Common myeloid progenitor, CD34-positive (primary cell): Measurements from ENCODE around the gene EIF4E3.
A peak's percentile ranks its signal among the peaks of the same experiment; 100 is the strongest.

Source experiments
- CTCF ChIA-PET: fragments of 350-600 bp; sonication (Branson Sonifier 250); formaldehyde crosslinking; loops from one replicate; lab custom pipeline; 2021; ENCODE audit warnings: antibody characterized with exemption; lab: Charles Lee
- POLR2A ChIA-PET: fragments of 350-600 bp; sonication (Branson Sonifier 250); formaldehyde crosslinking; loops from one replicate; lab custom pipeline; 2021; ENCODE audit warnings: antibody characterized with exemption; lab: Charles Lee
- DNase-seq, 3 donors: peaks; one replicate each; pipeline versions ENCODE4 v3.0.0 to v3.0.0-alpha.2; 2013
- H3K27ac ChIP-seq, 2 experiments: 1 replicate in 1 of 2; 2 replicates in 1 of 2; pipeline ENCODE4 v1.7.0; 2013; ENCODE audit warnings: inconsistent platforms in 2 of 2, low read length in 2 of 2, mild to moderate bottlenecking in 2 of 2, low read depth in 1 of 2, moderate library complexity in 1 of 2; ENCODE audit not compliant: severe bottlenecking in 2 of 2, insufficient read depth in 1 of 2, poor library complexity in 1 of 2
- H3K27me3 ChIP-seq, 5 experiments: replicated peaks in 2 of 5; 1 replicate in 3 of 5; 2 replicates in 2 of 5; pipeline versions ENCODE4 v1.6.1 to v1.7.0; 2013; ENCODE audit warnings: low read length in 4 of 5, mild to moderate bottlenecking in 2 of 5, moderate library complexity in 2 of 5, inconsistent platforms in 1 of 5; ENCODE audit not compliant: insufficient read depth in 5 of 5, control insufficient read depth in 4 of 5
- H3K36me3 ChIP-seq, 4 experiments: 1 replicate in 2 of 4; 2 replicates in 2 of 4; pipeline versions ENCODE4 v1.6.1 to v1.7.0; 2013; ENCODE audit warnings: low read length in 3 of 4, control low read depth in 1 of 4, mild to moderate bottlenecking in 1 of 4; ENCODE audit not compliant: control insufficient read depth in 4 of 4, insufficient read depth in 4 of 4
- H3K4me1 ChIP-seq, 4 experiments: 1 replicate in 3 of 4; 2 replicates in 1 of 4; pipeline versions ENCODE4 v1.6.1 to v1.7.1; 2013; ENCODE audit warnings: low read length in 3 of 4, mild to moderate bottlenecking in 3 of 4, control low read depth in 1 of 4, inconsistent platforms in 1 of 4, moderate library complexity in 1 of 4; ENCODE audit not compliant: control insufficient read depth in 4 of 4, insufficient read depth in 4 of 4; ENCODE audit errors: control extremely low read depth in 1 of 4
- H3K4me3 ChIP-seq, 7 experiments: 1 replicate in 4 of 7; 2 replicates in 3 of 7; pipeline versions ENCODE4 v1.5.1 to v1.7.0; 2013; ENCODE audit warnings: mild to moderate bottlenecking in 7 of 7, low read length in 6 of 7, moderate library complexity in 6 of 7, inconsistent platforms in 2 of 7, low read depth in 2 of 7, control low read depth in 1 of 7; ENCODE audit not compliant: insufficient read depth in 4 of 7, control insufficient read depth in 1 of 7; ENCODE audit errors: extremely low read depth in 1 of 7
- H3K9me3 ChIP-seq, 5 experiments: 1 replicate in 4 of 5; 2 replicates in 1 of 5; pipeline versions ENCODE4 v1.6.1 to v1.7.1; 2013; ENCODE audit warnings: low read length in 4 of 5, mild to moderate bottlenecking in 2 of 5, inconsistent platforms in 1 of 5, low read depth in 1 of 5, moderate library complexity in 1 of 5; ENCODE audit not compliant: control insufficient read depth in 4 of 5, insufficient read depth in 2 of 5; ENCODE audit errors: control extremely low read depth in 1 of 5
- WGBS: methylation state at CpG from one replicate; pipeline ENCODE4 v1.1.5; 2013; ENCODE audit not compliant: insufficient coverage; 5-methylcytosine and 5-hydroxymethylcytosine counted together

EIF4E3 gene

DNA sequence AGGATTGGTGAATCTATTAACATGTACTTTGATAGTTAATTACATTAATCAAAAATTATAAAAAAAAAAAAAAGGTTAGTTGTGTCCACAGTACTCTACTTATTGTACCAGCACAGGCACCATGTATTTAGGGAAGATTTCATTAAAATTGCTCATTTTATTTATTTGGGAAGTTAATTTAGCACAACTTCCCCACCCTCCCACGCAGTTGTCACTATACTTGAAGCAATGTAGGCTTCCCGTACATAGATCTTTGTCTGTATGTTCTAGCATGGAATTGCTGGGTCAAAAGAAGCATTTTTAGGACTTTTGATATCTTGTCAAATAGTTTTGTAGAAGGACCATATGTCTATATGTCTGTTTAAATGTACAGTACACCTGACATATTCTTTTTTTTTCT, 32.9 kb upstream of the EIF4E3 start:
- DNase-seq: no peak
- Histone ChIP-seq H3K4me1 (peaks cover 0 to 24% (median 15%) of the 10 kb centered on the region in 4 experiments), H3K9me3 (no peaks in the 10 kb centered on the region), H3K27me3 (peaks cover 0 to 10% (median 4%) of the 10 kb centered on the region in 5 experiments), H3K36me3 (no peaks in the 10 kb centered on the region), H3K4me3 (no peak overlapping the region), H3K27ac (no peak overlapping the region)
- WGBS: 80% methylated on average over 1 of the region's 2 CpGs
- POLR2A ChIA-PET: interaction anchor here (0.6 kb wide), 1 partner anchor 12 kb away, joined by 3 read pairs; no protein-coding TSS in a partner anchor
- CTCF ChIA-PET: no interaction called here

DNA sequence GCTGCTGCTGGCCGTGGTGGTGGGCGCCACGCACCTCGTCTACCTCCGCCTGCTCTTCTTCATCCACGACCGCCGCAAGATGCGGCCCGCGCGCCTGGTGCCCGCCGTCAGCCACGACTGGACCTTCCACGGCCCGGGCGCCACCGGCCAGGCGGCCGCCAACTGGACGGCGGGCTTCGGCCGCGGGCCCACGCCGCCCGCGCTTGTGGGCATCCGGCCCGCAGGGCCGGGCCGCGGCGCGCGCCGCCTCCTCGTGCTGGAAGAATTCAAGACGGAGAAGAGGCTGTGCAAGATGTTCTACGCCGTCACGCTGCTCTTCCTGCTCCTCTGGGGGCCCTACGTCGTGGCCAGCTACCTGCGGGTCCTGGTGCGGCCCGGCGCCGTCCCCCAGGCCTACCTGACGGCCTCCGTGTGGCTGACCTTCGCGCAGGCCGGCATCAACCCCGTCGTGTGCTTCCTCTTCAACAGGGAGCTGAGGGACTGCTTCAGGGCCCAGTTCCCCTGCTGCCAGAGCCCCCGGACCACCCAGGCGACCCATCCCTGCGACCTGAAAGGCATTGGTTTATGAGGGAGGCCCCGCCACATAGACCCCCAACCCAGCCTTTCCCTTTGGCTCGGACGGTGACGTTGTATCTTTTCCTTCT, 29.5 kb upstream of the EIF4E3 start:
- ChIA-PET POLR2A (interaction anchor here (1.1 to 1.7 kb wide), 3 partner anchors 9 to 31 kb away, joined by 3 to 4 read pairs (median 4); no protein-coding TSS in a partner anchor), CTCF (interaction anchor here (0.7 to 1.4 kb wide), 7 partner anchors 10 to 105 kb away, joined by 3 to 6 read pairs (median 3); no protein-coding TSS in a partner anchor)
- Histone ChIP-seq H3K4me3 (peak overlapping the region; percentile 55 to 86 (median 73)), H3K4me1 (peaks cover 0 to 36% (median 18%) of the 10 kb centered on the region in 4 experiments), H3K9me3 (no peaks in the 10 kb centered on the region), H3K27me3 (peaks cover 0 to 27% (median 9%) of the 10 kb centered on the region in 5 experiments), H3K27ac (peak overlapping the region in 1 of 2 experiments; percentile 28), H3K36me3 (no peaks in the 10 kb centered on the region)
- WGBS: 13% methylated on average over 62 of the region's 65 CpGs
- DNase-seq: peak in 2 of 3 donors; percentile 34 to 39

DNA sequence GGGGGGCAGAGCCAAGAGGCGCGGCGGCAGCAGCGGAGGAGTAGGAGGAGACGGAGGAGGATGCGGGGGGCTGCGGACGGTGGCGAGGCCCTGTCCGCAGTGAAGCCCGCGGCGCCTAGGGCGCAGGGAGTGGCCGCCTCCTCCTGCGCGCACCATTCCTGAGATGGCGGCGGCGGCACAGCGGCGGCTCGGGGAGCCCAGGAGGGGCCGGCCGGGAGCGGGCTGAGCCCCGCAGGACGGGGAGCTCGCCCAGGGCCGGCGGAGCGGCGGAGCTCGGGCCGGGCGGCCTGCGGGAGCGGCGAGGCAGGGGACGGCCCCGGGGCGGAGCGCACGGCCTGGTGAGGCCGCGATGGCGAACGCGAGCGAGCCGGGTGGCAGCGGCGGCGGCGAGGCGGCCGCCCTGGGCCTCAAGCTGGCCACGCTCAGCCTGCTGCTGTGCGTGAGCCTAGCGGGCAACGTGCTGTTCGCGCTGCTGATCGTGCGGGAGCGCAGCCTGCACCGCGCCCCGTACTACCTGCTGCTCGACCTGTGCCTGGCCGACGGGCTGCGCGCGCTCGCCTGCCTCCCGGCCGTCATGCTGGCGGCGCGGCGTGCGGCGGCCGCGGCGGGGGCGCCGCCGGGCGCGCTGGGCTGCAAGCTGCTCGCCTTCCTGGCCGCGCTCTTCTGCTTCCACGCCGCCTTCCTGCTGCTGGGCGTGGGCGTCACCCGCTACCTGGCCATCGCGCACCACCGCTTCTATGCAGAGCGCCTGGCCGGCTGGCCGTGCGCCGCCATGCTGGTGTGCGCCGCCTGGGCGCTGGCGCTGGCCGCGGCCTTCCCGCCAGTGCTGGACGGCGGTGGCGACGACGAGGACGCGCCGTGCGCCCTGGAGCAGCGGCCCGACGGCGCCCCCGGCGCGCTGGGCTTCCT, 28.8 kb upstream of the EIF4E3 start, which contains the start of gene GPR27:
TSS of gene GPR27 (plus strand) at position 155 of the 909 bp plus-strand sequence. CDS start at position 350, 195 bp downstream.
- peak within 1 kb of the TSS; percentile 55 to 86 (median 73) for H3K4me3 ChIP-seq
- no peak within 1 kb of the TSS for H3K27ac ChIP-seq
- H3K9me3 ChIP-seq: no peaks in the 10 kb centered on the region
- ChIA-PET CTCF (interaction anchor here (0.9 to 1.8 kb wide), 5 partner anchors 10 to 105 kb away, joined by 3 to 9 read pairs (median 6); no protein-coding TSS in a partner anchor), POLR2A (interaction anchor here (1.1 to 1.7 kb wide), 2 partner anchors 26 to 32 kb away, joined by 3 to 4 read pairs; no protein-coding TSS in a partner anchor)
- H3K27me3 ChIP-seq: peaks cover 0 to 25% (median 9%) of the 10 kb centered on the region in 5 experiments
- H3K4me1 ChIP-seq: peaks cover 0 to 33% (median 16%) of the 10 kb centered on the region in 4 experiments
- WGBS: under 1% methylated on average over 119 of the region's 131 CpGs
- peak; percentile 51 to 78 (median 72) for DNase-seq
- no peaks in the 10 kb centered on the region for H3K36me3 ChIP-seq

- peak overlapping the region; percentile 42 to 86 (median 64) for H3K4me3 ChIP-seq
- peaks cover 0 to 27% (median 9%) of the 10 kb centered on the region in 5 experiments for H3K27me3 ChIP-seq
- POLR2A ChIA-PET: interaction anchor here (0.6 to 0.7 kb wide), 3 partner anchors 9 to 444 kb away, joined by 3 to 8 read pairs (median 3); no protein-coding TSS in a partner anchor
Observed at GRCh38 chr3:71752831-71753700, 27.9 kb upstream of the EIF4E3 start.

DNA sequence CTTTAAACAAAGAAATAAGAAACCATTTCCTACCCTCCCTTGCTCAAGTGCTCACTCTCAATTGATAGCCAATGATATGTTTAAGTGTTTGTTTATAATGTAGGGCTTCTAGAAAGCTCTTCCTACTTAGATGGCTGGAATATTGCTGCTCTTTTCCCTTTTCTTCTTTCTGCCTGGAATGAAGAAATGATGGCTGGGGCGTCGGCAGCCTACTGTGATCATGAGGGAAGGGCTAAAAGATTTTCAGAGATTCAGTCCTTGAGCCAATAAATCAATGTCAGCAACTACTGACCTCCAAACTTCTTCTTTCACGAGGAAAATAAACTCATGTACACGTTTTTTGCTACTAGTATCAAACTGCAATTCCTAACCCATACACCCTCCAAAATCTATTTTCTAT, 26.4 kb upstream of the EIF4E3 start:
- no peak for DNase-seq
- WGBS: 98% methylated on average over 4 of the region's 4 CpGs
- ChIA-PET CTCF (interaction anchor here (0.7 to 1.6 kb wide), 3 partner anchors 10 to 109 kb away, joined by 3 to 5 read pairs (median 3); no protein-coding TSS in a partner anchor), POLR2A (no interaction called here)
- peaks cover 0 to 33% (median 16%) of the 10 kb centered on the region in 4 experiments for H3K4me1 ChIP-seq
- no peak overlapping the region for H3K27ac ChIP-seq
- H3K36me3 ChIP-seq: peaks cover 0 to 4% (median 0%) of the 10 kb centered on the region in 4 experiments
- no peak overlapping the region for H3K4me3 ChIP-seq
- no peaks in the 10 kb centered on the region for H3K9me3 ChIP-seq
- H3K27me3 ChIP-seq: peaks cover 0 to 23% (median 8%) of the 10 kb centered on the region in 5 experiments

More at GRCh38 chr3:71752831-71753700, 27.9 kb upstream of the EIF4E3 start:
- H3K9me3 ChIP-seq: no peaks in the 10 kb centered on the region
- H3K27ac ChIP-seq: no peak overlapping the region
- peaks cover 0 to 4% (median 0%) of the 10 kb centered on the region in 4 experiments for H3K36me3 ChIP-seq
- H3K4me1 ChIP-seq: peaks cover 0 to 33% (median 16%) of the 10 kb centered on the region in 4 experiments
- CTCF ChIA-PET: interaction anchor here (0.6 to 1.8 kb wide), 5 partner anchors 21 to 576 kb away, joined by 3 to 9 read pairs (median 4); no protein-coding TSS in a partner anchor
- WGBS: 11% methylated on average over 45 of the region's 68 CpGs
- peak in 2 of 3 donors; percentile 15 to 29 for DNase-seq

GRCh38 chr3:71744738-71745137, 19.5 kb upstream of the EIF4E3 start:
- DNase-seq: no peak
- Histone ChIP-seq H3K27me3 (peaks cover 0 to 3% (median 0%) of the 10 kb centered on the region in 5 experiments), H3K4me1 (no peaks in the 10 kb centered on the region), H3K4me3 (no peak overlapping the region), H3K36me3 (peaks cover 0 to 6% (median 0%) of the 10 kb centered on the region in 4 experiments), H3K27ac (no peak overlapping the region), H3K9me3 (peaks cover 6 to 31% (median 8%) of the 10 kb centered on the region in 5 experiments)
- WGBS: no CpG with 5 or more reads among the region's 3 CpGs
- POLR2A ChIA-PET: no interaction called here
- CTCF ChIA-PET: interaction anchor here (0.6 to 2.2 kb wide), 2 partner anchors 16 to 114 kb away, joined by 3 to 10 read pairs; no protein-coding TSS in a partner anchor
